ENCODE measurements around the gene SNED1.

GRCh38 chr2:241048149-241048948 lies 49.9 kb downstream of the SNED1 start:
- TF ChIP-seq POLR2A (IDR thresholded peaks at IDR 0.05; ENCODE audit: low read depth, low read length) (no peak), SPI1 (IDR thresholded peaks at IDR 0.05; ENCODE audit: low read depth, low read length) (no peak), PAX5 (IDR thresholded peaks at IDR 0.05; ENCODE audit: insufficient read depth, low read length, severe bottlenecking) (no peak), POLR2AphosphoS5 (IDR thresholded peaks at IDR 0.05; ENCODE audit: low read depth, low read length) (no peak), TAF1 (IDR thresholded peaks at IDR 0.05; ENCODE audit: low read depth, low read length) (no peak)
